Activated gamma-delta T cell treated with anti-CD3 and anti-CD28 coated beads, Interleukin-2, amount 50 U/mL, for 16 hours (primary cell): ENCODE results near the gene ENGASE.
"Not testable (repeated sequence)": the region's sequence is repeated elsewhere in the genome, so short reads cannot be mapped to it uniquely, and the experiment has no call there.

Experiments used
- DNase-seq: peaks from one replicate; pipeline ENCODE4 v3.0.0-alpha.2; 2020; ENCODE audit warnings: low read depth

ENGASE gene, protein sequence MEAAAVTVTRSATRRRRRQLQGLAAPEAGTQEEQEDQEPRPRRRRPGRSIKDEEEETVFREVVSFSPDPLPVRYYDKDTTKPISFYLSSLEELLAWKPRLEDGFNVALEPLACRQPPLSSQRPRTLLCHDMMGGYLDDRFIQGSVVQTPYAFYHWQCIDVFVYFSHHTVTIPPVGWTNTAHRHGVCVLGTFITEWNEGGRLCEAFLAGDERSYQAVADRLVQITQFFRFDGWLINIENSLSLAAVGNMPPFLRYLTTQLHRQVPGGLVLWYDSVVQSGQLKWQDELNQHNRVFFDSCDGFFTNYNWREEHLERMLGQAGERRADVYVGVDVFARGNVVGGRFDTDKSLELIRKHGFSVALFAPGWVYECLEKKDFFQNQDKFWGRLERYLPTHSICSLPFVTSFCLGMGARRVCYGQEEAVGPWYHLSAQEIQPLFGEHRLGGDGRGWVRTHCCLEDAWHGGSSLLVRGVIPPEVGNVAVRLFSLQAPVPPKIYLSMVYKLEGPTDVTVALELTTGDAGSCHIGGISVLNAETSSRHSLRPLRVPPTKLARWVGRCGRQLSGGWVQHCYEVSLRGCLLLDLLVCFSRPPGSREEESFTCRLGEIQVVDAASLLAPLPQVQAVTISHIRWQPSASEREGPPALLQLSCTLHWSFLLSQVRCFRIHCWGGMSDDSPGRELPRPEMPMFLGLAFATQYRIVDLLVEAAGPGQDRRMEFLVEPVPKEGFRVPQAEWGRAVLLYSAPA

DNA sequence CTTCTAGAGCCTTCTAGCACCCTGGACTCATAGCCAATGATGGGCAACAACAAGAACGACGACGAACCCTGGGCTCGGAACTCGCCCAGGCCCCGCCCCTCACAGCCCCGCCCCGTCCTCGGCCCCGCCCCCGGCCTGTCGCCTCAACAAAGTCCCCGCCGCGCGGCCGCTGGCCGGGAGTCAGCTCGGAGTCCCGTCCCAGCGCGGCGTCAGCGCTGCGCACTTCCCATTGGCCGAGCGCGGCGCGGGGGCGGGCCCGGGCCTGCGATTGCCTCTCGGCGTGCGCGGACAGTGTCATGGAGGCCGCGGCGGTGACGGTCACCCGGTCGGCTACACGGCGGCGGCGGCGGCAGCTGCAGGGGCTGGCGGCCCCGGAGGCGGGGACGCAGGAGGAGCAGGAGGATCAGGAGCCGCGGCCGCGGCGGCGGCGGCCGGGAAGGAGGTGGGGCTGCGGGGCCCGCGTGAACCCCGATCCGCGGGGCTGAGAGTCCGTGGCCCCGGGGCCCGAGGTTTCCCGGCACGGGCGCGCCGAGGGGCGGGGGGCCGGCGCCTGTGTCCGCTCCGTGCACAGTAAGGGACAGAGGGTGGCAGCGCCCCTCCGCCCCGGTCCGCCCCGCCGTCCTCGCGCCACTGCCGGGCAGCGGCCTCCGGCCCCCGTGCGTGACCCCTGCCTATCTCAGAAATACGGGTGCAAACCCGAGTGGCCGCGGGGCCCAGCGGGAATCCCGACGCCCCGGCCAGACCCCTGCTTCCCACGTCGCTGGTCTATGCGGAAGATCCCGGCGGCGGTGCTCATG lies at the start of gene ENGASE:
Gene ENGASE (plus strand): TSS at position 176 of the 797 bp plus-strand sequence. CDS start 121 bp downstream, at position 297.
- peak; percentile 85 for DNase-seq

DNA sequence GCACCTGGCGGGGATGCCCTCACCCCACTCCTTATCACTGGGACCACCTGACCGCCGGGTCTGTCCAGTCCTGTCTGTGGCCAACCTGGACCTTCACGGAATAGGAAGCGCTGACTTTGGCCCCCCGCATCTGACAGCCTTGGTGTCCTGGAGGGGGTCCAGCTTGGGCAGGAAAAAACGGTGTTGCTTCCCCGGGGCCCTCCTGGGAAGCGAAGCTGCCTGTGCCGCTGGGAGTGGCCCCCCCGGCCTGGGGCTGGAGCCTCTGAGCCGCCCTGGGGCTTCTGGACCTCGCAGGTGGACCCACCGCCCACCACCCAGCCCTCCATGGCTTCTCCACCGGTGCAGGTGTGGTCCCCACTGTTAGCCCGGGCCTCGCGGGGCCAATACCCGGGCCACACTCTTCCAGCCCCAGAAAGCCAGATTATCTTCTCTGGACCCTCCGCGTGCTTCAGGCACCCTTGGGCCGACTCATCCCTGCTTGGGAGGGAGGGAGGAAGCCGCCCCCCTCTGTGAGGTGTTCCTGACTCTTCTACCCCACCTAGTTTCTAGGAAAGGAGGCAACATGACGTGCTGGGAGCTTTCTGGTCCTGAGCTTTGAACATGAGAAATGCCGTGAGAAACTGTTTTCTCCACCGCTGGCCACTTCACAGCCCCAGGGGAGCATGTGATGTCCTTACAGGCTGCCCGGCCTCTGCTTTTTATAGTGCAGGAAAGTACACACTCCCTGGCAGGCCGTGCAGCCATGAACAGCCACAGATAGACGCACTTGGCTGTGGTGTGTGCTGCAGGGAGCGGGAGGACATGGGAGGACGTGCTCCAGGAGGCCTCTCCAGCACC lies 49.5 kb upstream of the ENGASE start:
- DNase-seq, result no peak

GRCh38 chr17:79026376-79027273 lies 48.0 kb upstream of the ENGASE start:
- DNase-seq, result no peak

DNA sequence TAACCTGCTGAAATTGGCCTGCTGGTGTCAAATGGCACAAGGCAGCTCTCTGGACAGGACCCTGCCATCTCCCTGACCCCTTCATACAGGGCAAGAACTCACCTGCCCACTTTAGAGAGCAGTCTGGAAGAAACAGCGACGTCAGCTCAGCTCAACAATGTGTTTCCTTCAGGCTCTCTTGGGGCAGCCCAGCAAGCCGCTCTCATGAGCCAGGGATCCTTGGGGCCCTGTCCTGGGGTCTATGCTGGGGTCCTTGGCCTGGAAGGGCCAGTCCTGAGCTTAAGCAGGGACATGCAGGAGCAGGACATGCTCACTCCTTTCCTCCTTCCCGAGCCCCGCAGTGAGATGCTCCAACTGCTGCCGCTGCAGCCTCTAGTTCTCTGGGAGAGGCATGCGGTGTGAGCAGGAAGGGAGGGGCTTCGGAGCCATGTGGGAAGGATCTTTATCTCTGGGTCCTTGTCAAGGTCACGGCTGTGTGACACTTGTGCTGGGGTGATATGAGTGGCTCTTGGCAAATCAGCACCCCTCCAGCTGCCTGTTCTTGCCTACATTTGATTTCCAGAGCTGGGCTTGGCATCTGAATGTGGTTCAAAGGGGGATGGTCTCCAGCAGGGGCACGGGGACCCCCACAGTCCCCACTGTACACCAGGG lies 47.2 kb upstream of the ENGASE start:
- DNase-seq, result no peak

DNA sequence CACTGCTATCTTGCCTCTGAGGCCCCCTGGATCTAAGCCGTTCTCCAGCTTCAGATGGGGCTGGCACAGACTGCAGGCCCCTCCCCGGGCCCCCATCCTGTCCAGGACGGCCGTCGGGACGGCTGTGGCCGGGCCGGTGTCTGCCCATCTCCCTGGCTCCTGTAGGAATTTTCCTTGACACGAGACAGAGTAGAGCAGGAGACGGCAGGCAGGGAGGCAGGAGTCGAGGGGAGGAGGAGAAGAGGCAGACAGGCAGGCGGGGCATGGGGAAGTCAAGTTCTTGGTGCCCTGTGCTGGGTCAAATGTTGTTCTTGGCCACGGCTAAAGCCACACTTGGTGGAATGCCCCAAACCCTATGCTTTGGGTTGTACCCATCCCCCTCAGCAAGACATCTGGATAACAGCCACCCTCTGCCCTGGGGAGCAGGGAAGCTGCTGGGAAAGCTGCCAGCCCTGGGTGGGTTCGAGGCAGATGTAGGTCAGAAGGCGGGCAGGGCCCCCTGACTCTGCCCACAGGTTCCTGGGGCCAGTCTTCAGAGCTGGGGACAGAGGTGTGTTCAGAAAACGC lies 46.6 kb upstream of the ENGASE start:
- DNase-seq, result no peak

GRCh38 chr17:79028496-79029326 lies 45.9 kb upstream of the ENGASE start:
- no peak for DNase-seq

DNA sequence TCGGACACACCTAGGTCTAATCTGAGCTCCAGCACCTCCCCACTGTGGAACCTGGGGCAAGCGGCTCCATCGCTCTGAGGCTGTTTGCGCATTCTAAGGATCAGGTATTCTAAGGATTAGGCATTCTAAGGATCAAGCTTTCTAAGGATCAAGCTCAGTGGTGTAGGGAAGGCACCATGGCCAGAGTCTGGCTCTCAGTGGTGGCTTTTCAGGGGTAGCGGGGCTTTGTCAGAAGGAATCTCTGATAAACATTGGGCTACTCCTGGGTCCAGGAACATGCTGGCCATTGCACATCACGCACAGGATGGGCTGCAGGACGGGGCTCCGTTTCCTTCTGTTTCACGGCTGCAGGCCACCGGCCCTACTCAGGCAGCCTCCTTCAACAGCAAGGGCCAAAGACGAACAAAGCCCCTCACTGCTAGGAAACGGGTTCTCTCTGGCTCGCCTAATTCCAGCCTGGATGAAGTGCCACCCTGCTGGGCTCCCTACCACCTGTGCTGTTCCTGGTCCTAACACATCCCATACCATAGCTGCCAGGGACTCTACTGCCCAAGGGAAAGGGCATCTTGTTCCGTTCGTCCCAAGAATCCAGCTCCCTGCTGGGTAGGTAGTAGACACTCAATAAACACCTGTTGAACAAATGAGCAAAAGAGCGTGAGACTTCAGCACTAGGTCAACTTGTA lies 45.2 kb upstream of the ENGASE start:
- no peak for DNase-seq

DNA sequence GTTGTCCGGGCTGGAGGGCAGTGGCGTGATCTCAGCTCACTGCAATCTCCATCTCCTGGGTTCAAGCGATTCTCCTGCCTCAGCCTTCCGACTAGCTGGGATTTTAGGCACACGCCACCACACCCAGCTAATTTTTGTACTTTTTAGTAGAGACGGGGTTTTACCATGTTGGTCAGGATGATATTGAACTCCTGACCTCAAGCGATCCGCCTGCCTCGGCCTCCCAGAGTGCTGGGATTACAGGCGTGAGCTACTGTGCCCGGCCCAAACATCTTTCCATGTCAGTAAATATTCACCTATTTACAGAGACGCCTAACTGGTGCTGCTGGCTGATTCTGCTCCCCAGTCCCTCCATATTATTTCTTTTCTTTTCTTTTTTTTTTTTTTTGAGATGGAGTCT lies 44.0 kb upstream of the ENGASE start:
- DNase-seq, result not testable (repeated sequence)

DNA sequence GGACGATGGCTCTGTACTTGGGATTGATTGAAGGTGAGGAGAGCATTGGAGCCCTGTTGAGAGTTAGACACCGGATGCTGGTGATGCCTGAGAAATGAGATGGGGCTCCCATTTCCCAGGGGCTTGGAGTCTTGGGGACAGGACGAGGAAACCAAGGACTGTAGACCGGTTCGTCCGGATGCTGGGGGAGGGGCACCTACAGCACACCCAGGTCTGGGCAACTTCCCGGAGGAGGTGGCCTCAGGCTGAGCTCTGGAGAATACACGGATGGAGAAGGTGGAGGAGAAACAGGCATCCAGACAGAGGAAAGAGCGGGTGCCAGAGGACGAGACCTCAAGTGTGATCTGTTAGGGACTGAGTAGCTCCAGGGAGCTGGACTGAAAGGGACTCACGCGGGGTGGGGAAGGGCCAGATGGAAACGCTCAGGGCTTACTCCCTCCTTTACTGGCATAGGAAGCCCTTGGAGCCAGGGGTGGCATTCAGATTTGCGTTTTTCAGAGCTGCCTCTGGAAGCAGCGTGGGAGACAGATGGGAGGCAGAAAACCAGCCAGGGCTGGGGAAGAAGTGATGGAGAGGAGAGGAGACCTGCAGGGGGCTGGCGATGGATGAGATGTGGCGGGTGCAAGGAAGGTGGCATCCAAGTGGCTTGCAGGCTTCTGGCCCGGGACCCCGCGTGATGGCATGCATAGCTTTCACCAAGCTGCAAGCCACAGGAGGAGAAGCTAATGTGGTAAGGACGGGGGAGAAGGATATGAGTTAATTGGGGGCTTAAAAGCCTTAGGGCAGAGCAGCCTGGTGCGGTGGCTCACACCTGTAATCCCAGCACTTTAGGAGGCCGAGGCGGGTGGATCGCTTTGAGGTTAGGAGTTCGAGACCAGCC lies 42.4 kb upstream of the ENGASE start:
- no peak for DNase-seq

- no peak for DNase-seq
Measured at GRCh38 chr17:79033046-79033616, 41.5 kb upstream of the ENGASE start.

DNA sequence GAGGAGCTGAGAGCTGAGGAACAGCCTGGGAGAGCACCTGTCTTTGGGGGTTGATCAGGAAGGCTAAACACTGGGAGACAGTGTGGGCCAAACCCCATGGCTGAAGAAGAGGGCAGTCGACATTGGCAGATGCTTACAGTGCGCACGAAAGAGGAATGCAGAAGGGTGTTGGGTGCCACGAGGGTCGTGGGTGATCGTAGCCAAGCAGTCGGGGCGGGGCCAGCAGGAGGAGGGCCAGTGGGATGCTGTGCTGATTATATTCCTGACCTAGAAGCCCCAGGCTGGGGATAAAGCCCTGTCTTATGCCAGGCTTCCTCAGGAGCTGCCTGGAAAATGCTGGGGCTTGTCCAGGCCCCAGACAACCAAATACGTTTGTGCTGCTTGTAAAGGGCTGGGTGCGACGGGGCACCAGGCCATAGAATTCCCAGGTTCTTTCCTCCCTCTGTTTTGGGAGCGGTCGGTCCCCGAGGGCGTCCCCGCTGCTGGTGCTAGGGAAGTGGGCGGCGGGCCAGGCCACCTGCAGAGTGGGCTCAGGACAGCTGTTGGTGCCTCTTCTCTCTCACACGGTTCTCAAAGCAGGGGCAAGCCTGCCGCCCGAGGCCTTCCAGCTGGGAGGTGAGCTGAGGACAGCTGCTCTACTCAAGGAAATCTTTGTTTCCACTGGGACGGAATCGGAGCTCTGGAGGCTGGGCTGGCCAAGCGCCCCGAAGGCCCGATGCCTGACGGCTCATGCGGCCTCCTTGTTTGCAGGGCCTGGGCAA lies 40.7 kb upstream of the ENGASE start:
- DNase-seq, result no peak

DNA sequence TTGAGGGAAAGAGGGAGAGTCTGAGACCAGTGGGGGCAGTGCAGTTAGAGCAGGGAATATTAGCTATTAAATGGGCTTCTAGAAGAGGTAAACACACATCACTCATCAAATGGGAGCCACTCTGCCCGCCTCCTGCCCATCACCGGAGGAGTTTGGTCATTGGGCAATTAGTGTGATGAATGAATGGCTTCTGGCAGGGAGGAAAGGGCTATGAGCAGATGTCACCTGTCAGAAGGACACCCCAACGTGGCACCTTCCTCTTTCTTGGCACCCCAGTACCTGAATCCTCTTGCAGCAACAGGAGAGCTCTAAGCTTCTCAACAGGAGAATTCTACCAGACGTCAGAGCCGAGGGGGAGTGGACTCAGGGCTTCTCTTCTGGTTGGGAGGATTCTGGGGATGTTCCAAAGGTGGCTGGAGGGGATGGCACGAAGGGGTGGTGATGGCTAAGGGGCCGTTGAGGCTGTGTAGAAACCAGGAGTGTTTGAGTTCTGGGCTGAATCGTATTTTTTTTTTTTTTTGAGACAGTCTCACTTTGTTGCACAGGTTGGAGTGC lies 39.6 kb upstream of the ENGASE start:
- no peak for DNase-seq

DNA sequence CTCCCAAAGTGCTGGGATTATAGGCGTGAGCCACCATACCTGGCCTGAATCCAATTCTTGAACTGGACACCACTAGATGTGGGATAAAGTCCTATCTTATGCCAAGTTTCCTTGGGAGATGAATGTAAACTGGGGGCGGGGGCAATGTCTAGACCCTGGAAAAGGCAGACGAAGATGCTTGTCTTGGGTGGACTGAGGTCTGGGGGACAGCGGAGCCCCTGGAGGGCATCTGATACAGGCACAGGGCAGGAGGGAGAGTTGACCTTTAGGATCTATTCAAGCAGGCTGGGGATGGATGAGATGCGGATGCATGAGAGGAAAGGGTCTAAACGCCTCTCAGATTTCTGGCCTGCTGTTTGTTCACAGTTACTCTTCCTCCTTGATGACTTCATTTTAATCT lies 38.9 kb upstream of the ENGASE start:
- no peak for DNase-seq

DNA sequence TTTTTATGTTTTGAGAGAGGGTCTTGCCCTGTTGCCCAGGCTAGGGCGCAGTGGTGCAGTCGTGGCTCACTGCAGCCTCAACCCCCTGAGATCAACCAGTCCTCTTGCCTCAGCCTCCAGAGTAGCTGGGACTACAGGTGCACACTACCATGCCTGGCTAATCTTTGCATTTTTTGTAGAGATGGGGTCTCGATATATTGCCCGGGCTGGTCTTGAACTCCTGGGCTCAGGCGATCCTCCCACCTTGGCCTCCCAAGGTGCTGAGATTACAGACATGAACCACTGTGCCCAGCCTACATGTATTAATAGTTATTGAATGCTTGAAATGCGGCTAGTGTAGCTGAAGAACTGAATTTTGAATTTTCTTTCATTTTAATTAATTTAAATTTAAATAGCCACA lies 38.4 kb upstream of the ENGASE start:
- DNase-seq, result no peak

DNA sequence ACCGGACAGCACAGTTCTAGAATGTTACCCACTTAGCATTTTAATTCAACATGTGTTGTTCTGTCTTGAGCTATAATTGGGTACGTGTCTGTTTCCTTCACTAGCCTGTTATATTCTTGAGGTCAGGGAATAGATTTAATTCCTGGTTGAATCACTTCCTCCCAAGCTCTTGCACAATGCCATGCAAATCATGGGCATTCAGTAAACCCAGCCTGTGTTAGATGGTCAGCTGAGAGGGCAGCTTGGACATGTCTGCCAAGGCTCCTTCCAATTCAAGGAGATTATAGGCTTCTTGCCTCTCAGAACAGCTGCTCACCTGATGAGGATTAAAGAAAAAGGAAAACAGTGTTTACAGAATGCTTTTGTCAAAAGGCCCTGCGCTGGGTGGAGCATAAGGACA lies 38.0 kb upstream of the ENGASE start:
- DNase-seq, result no peak
